ENCODE data around the gene CCDC177. TPM values are rescaled to one million over a fixed set of nuclear protein-coding genes. Genes with fewer than 3 reads are reported as not detected.

CCDC177 gene
- total RNA-seq, result under 1 TPM in 1 of 4 donors, not detected in 3; 0.22 TPM

DNA sequence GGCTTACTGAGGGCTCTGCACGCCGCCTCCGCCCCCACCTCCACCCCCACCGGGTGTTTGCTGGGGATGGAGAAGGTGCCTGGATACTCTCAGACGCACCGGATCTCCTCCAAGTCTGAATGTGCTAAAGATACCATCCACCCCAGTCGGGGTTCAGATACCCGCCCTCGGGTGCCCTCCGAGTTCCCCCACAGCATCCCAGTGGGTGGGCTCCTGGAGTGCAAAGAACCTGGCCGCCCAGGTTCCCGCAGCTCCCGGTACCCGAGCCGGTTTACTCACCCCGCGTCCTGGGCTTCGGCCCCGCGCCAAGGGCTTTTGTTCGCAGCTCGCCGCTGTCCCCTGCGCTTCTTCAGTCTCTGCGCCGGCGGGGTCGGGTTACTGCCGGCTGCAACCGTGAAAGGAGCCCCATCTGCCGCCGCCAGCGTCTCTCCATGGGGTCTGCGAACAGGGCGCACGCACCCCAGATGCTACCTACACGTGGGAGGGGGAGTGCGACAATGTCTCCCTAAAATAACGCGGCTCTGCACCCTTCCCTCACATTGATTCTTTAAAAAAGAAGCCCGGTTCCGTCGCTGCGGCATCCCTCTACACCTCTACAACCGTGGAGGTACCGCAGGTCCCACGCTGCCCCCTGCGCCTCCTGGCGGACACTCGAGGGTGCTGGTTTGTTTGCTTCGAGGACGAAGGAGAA is at the start of gene CCDC177:
TSS of gene CCDC177 (minus strand) at position 609 of the 691 bp plus-strand sequence. CDS start 1,249 bp downstream, outside the sequence.
- intact Hi-C loops (cut with DNase I), result no loop called here
- no peaks in the 10 kb centered on the region for H3K36me3 ChIP-seq
- 0 to 1% methylated on average over 25 to 32 of the region's 52 CpGs for WGBS, 2 donors
- no peaks in the 10 kb centered on the region for H3K9me3 ChIP-seq
- H3K4me1 ChIP-seq, result peaks cover 23 to 44% (median 27%) of the 10 kb centered on the region in 3 donors
- H3K27me3 ChIP-seq, result peaks cover 14 to 91% (median 17%) of the 10 kb centered on the region in 4 donors
- peak within 1 kb of the TSS in 3 of 4 donors; percentile 28 to 66 (median 34) for H3K4me3 ChIP-seq
- TF ChIP-seq, protein P1, sequence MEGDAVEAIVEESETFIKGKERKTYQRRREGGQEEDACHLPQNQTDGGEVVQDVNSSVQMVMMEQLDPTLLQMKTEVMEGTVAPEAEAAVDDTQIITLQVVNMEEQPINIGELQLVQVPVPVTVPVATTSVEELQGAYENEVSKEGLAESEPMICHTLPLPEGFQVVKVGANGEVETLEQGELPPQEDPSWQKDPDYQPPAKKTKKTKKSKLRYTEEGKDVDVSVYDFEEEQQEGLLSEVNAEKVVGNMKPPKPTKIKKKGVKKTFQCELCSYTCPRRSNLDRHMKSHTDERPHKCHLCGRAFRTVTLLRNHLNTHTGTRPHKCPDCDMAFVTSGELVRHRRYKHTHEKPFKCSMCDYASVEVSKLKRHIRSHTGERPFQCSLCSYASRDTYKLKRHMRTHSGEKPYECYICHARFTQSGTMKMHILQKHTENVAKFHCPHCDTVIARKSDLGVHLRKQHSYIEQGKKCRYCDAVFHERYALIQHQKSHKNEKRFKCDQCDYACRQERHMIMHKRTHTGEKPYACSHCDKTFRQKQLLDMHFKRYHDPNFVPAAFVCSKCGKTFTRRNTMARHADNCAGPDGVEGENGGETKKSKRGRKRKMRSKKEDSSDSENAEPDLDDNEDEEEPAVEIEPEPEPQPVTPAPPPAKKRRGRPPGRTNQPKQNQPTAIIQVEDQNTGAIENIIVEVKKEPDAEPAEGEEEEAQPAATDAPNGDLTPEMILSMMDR (IDR thresholded peaks at IDR 0.05), result peak; percentile 59 to 93 (median 86)
- TF ChIP-seq POLR2A (IDR thresholded peaks at IDR 0.05), result no peak
- H3K27ac ChIP-seq, result no peak within 1 kb of the TSS
- DNase-seq, result no peak

DNA sequence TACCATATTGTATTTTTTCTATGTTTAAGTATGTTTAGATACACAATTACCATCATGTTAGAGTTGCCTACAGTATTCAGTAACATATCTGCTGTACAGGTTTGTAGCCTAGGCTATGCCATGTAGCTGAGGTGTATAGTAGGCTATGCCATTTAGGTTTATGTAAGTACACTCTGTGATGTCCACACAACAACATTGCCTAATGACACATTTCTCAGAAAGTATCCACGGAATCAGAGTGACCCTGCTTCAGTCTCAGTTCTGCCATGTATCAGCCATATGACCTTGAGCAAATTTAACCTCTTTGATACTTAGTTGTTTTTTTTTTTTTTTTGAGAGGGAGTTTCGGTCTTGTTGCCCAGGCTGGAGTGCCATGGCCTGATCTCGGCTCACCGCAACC is 49.5 kb upstream of the CCDC177 start:
- Histone ChIP-seq H3K4me1 (peaks cover 26 to 98% (median 77%) of the 10 kb centered on the region in 3 donors), H3K27me3 (no peaks in the 10 kb centered on the region), H3K4me3 (no peak overlapping the region), H3K27ac (no peak overlapping the region), H3K9me3 (no peaks in the 10 kb centered on the region), H3K36me3 (no peaks in the 10 kb centered on the region)
- WGBS, 2 donors, result 87 to 96% methylated on average over 3 to 4 of the region's 4 CpGs
- TF ChIP-seq POLR2A (IDR thresholded peaks at IDR 0.05), result no peak
- TF ChIP-seq, protein P1 (IDR thresholded peaks at IDR 0.05), result no peak
- intact Hi-C loops (cut with DNase I), result no loop called here
- no peak for DNase-seq

- Histone ChIP-seq H3K4me3 (no peak overlapping the region), H3K9me3 (no peaks in the 10 kb centered on the region), H3K27me3 (no peaks in the 10 kb centered on the region), H3K4me1 (peaks cover 40 to 99% (median 90%) of the 10 kb centered on the region in 3 donors), H3K36me3 (no peaks in the 10 kb centered on the region), H3K27ac (peak overlapping the region in 1 of 4 donors; percentile 23)
- WGBS, 2 donors, result 56 to 89% methylated on average over 2 of the region's 2 CpGs
- no peak for DNase-seq
- TF ChIP-seq, protein P1 (IDR thresholded peaks at IDR 0.05), result no peak
- TF ChIP-seq POLR2A (IDR thresholded peaks at IDR 0.05), result no peak
- intact Hi-C loops (cut with DNase I), result no loop called here
Observed at GRCh38 chr14:69620981-69621380, 46.3 kb upstream of the CCDC177 start.

GRCh38 chr14:69620211-69620611 is 45.5 kb upstream of the CCDC177 start:
- Histone ChIP-seq H3K4me3 (no peak overlapping the region), H3K36me3 (no peaks in the 10 kb centered on the region), H3K27me3 (no peaks in the 10 kb centered on the region), H3K27ac (peak overlapping the region in 3 of 4 donors; percentile 56 to 100 (median 96)), H3K4me1 (peaks cover 43 to 99% (median 89%) of the 10 kb centered on the region in 3 donors), H3K9me3 (no peaks in the 10 kb centered on the region)
- intact Hi-C loops (cut with DNase I), result no loop called here
- DNase-seq, result no peak
- TF ChIP-seq, protein P1 (IDR thresholded peaks at IDR 0.05), result no peak
- no peak for TF ChIP-seq POLR2A (IDR thresholded peaks at IDR 0.05)
- 25 to 31% methylated on average over 5 of the region's 5 CpGs for WGBS, 2 donors

DNA sequence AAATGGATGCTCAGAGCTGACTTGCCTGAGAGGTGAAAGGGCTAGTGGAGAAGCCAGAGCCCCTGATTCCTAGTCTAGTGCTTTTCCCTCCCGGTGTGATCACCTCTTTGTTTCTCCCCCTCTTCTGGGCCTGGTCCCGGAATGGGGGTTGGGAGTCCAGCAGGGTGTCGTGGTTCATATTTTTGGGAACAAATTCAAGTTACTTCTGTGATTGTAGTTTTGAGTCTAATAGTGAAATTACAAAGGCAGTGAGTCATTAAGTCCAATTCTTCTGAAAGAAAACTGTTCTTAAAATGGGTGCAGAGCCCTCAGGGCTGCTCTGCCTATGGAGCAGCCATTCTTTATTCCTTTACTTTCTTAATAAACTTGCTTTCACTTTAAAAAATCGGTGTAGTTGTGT is 44.3 kb upstream of the CCDC177 start:
- Histone ChIP-seq H3K4me3 (peak overlapping the region in 1 of 4 donors; percentile 8), H3K27me3 (no peaks in the 10 kb centered on the region), H3K4me1 (peaks cover 47 to 99% (median 89%) of the 10 kb centered on the region in 3 donors), H3K9me3 (no peaks in the 10 kb centered on the region), H3K27ac (peak overlapping the region; percentile 25 to 100 (median 78)), H3K36me3 (no peaks in the 10 kb centered on the region)
- intact Hi-C loops (cut with DNase I), result no loop called here
- DNase-seq, result no peak
- 16 to 30% methylated on average over 3 to 4 of the region's 4 CpGs for WGBS, 2 donors
- TF ChIP-seq, protein P1 (IDR thresholded peaks at IDR 0.05), result no peak
- no peak for TF ChIP-seq POLR2A (IDR thresholded peaks at IDR 0.05)

Data from esophagus squamous epithelium (tissue), 5 donors.